MCF 10A (cell line): Measurements from ENCODE around the gene RRAD. TPM values are rescaled to one million over a fixed set of nuclear protein-coding genes. Genes with fewer than 3 reads are reported as not detected.

ENCODE experiments used
- BruUV-seq: library from RNA; stranded (reverse); fragments of 400-500 nt; replicated peaks from 2 replicates; lab custom pipeline; 2021; lab: Mats Ljungman, UMichigan
- CTCF ChIA-PET: fragments of 300-600 bp; sonication (Branson Sonifier 250); formaldehyde crosslinking; extraction: SDS; loops from one replicate; lab custom pipeline; 2021; ENCODE audit warnings: antibody characterized with exemption, inconsistent platforms; lab: Yijun Ruan, JAX
- POLR2A ChIA-PET: fragments of 300-600, 350-650 bp; sonication (Branson Sonifier 250); formaldehyde crosslinking; extraction: SDS; loops from one replicate; lab custom pipeline; 2020; ENCODE audit warnings: antibody characterized with exemption, inconsistent platforms; lab: Yijun Ruan, JAX
- DNase-seq: peaks from one replicate; pipeline ENCODE4 v3.0.0-alpha.2; 2018; ENCODE audit not compliant: unreplicated experiment
- H3K27ac Mint-ChIP-seq: one replicate; pipeline ENCODE4 v1.8.0; 2022; ENCODE audit warnings: mild to moderate bottlenecking, low read depth, mixed read lengths; ENCODE audit not compliant: unreplicated experiment
- H3K27me3 Mint-ChIP-seq: one replicate; pipeline ENCODE4 v1.8.0; 2022; ENCODE audit warnings: mixed read lengths; ENCODE audit not compliant: insufficient read depth, unreplicated experiment
- H3K36me3 Mint-ChIP-seq: one replicate; pipeline ENCODE4 v1.8.0; 2022; ENCODE audit warnings: mild to moderate bottlenecking, moderate library complexity, mixed read lengths; ENCODE audit not compliant: insufficient read depth, unreplicated experiment
- H3K4me1 Mint-ChIP-seq: one replicate; pipeline ENCODE4 v1.8.0; 2022; ENCODE audit warnings: mixed read lengths; ENCODE audit not compliant: insufficient read depth, unreplicated experiment
- H3K4me3 Mint-ChIP-seq: one replicate; pipeline ENCODE4 v1.8.0; 2022; ENCODE audit warnings: mild to moderate bottlenecking, moderate library complexity, mixed read lengths; ENCODE audit not compliant: unreplicated experiment
- H3K9me3 Mint-ChIP-seq: one replicate; pipeline ENCODE4 v1.8.0; 2022; ENCODE audit warnings: mixed read lengths; ENCODE audit not compliant: unreplicated experiment
- intact Hi-C: fragments of 100-400 bp; cut with micrococcal nuclease; formaldehyde crosslinking; loops from 2 replicates; pipeline ENCODE4 v1.14.1; 2022
- total RNA-seq: library from RNA; stranded (reverse); gene quantifications from 2 replicates; pipeline ENCODE4 v1.2.3, GENCODE V29; 2022
- TF ChIP-seq, protein P1 (sequence below): fragments of 200-600 bp; IDR thresholded peaks from one replicate; pipeline ENCODE4 v1.8.0; 2022; ENCODE audit warnings: antibody characterized with exemption, mild to moderate bottlenecking; ENCODE audit not compliant: unreplicated experiment

RRAD gene
- total RNA-seq, 1 experiment from 2014 or later, result not detected

DNA sequence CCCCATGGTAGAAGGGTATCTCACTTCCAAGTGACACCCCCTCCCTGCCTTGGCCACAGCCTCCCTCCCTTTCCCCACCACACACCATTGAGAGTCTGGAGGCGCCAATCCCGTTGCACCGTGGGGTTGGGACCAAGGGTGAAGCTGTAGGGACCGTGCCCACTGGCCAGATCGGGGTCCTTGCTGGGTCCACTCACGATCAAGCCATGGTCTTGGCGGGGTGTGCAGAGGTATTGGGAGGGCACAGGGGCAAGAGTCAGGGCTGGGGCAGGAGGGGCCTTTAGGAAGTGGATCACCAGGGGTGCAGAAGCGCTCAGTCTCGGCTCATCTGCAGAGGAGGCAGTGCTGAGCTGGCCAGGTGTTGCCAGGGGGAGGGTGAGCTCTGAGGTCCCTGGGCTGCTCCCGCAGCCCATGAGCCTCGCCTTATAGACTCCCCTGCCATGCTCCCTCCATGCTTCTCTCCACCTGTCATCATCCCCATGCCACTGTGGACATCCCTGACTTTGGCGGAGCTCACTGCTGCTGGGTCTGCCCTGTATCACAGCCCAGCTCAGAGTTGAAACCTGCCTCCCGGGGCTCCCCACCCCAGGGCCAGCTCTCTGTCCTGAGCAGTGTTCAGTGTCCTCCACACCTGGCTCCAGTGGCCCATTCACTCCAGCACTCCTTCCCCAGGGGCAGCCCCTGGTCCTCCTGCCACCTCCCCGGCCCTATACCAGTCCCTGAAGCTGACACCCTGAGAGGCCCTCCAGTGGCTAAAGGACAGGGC, 15.0 kb downstream of the RRAD start:
- Mint-ChIP-seq H3K27ac (no peak overlapping the region), H3K9me3 (no peaks in the 10 kb centered on the region), H3K27me3 (no peaks in the 10 kb centered on the region), H3K4me1 (peaks cover 14% of the 10 kb centered on the region), H3K4me3 (no peak overlapping the region), H3K36me3 (no peaks in the 10 kb centered on the region)
- intact Hi-C loops, result no loop called here
- TF ChIP-seq, protein P1, sequence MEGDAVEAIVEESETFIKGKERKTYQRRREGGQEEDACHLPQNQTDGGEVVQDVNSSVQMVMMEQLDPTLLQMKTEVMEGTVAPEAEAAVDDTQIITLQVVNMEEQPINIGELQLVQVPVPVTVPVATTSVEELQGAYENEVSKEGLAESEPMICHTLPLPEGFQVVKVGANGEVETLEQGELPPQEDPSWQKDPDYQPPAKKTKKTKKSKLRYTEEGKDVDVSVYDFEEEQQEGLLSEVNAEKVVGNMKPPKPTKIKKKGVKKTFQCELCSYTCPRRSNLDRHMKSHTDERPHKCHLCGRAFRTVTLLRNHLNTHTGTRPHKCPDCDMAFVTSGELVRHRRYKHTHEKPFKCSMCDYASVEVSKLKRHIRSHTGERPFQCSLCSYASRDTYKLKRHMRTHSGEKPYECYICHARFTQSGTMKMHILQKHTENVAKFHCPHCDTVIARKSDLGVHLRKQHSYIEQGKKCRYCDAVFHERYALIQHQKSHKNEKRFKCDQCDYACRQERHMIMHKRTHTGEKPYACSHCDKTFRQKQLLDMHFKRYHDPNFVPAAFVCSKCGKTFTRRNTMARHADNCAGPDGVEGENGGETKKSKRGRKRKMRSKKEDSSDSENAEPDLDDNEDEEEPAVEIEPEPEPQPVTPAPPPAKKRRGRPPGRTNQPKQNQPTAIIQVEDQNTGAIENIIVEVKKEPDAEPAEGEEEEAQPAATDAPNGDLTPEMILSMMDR, result no peak
- no peak for DNase-seq
- BruUV-seq, result no TSS peak
- ChIA-PET CTCF (interaction anchor here (0.6 to 3.1 kb wide), 8 partner anchors 7 to 500 kb away, joined by 3 to 11 read pairs (median 4); no protein-coding TSS in a partner anchor), POLR2A (interaction anchor here (1.0 to 2.5 kb wide), 7 partner anchors 9 to 24 kb away, joined by 3 to 11 read pairs (median 4); partner anchors contain the start of gene CIAO2B)

DNA sequence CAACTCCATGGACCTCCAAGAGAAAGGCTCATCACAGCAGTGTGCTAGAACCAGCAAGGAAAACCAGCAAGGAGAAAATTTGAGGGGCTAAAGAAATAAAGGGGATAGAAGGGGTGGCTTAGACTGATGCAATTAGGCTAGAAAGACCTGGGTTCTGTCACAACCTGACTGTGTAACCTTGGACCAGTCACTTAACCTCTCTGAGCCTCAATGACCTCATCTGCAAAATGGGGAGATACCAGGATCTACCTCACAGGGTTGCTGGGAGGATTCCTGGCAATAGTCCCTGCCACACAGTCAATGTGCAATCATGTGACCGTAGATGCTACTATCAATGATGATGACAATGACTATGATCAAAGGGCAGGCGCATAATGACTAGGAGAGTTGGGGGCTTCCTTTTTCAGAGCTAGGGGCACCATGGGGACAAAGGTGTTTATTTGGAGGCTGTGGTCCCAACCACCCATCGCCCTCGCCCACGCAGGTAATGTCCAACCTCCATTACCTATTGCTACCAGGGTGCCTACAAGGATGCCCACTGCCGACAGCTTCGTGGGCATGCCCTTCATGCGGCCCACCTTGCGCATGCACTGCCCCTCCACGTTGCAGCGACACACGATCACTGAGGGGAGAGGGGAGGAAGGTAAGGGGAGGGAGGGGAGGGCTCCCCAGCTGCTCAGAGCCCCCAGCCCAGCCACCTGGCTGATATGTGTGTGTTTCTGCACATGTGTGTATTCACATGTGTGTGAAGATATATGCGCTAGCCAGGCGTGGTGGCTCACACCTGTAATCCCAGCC, 16.4 kb downstream of the RRAD start:
- H3K4me3 Mint-ChIP-seq, result no peak overlapping the region
- H3K9me3 Mint-ChIP-seq, result no peaks in the 10 kb centered on the region
- no TSS peak for BruUV-seq
- H3K36me3 Mint-ChIP-seq, result no peaks in the 10 kb centered on the region
- DNase-seq, result no peak
- no peak overlapping the region for H3K27ac Mint-ChIP-seq
- H3K4me1 Mint-ChIP-seq, result peaks cover 14% of the 10 kb centered on the region
- ChIA-PET CTCF (interaction anchor here (0.6 to 3.1 kb wide), 4 partner anchors 9 to 464 kb away, joined by 3 to 11 read pairs (median 3); no protein-coding TSS in a partner anchor), POLR2A (interaction anchor here (0.6 to 2.2 kb wide), 3 partner anchors 9 to 23 kb away, joined by 3 to 11 read pairs (median 3); no protein-coding TSS in a partner anchor)
- intact Hi-C loops, result no loop called here
- no peaks in the 10 kb centered on the region for H3K27me3 Mint-ChIP-seq
- TF ChIP-seq, protein P1, result no peak

DNA sequence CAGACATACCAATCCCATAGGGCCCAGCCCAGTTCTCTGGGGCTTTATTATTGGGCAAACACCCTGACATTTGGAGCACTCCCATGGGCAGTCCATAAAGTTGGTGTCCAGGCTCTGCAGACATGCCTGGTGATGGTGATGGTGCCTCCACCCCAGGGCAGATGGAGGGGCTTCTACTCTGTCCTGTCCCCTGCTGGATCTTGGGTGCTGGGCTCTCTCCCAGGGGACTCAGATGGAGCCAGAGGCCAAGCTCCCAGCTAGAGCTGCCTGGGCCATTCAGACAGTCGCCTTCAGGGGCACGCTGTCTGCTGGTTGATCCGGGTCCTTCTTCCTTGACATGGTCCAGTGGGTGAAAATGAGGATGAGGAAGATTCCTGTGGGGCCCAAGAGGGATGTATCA, 17.2 kb downstream of the RRAD start:
- ChIA-PET POLR2A (no interaction called here), CTCF (interaction anchor here (1.0 to 5.1 kb wide), 2 partner anchors 13 to 39 kb away, joined by 3 to 30 read pairs; no protein-coding TSS in a partner anchor)
- H3K36me3 Mint-ChIP-seq, result no peaks in the 10 kb centered on the region
- H3K27ac Mint-ChIP-seq, result no peak overlapping the region
- no peak overlapping the region for H3K4me3 Mint-ChIP-seq
- intact Hi-C loops, result no loop called here
- no peak for DNase-seq
- H3K4me1 Mint-ChIP-seq, result peaks cover 14% of the 10 kb centered on the region
- TF ChIP-seq, protein P1, result no peak
- no TSS peak for BruUV-seq
- no peaks in the 10 kb centered on the region for H3K9me3 Mint-ChIP-seq
- no peaks in the 10 kb centered on the region for H3K27me3 Mint-ChIP-seq
